HG02943 (cell line): ENCODE data around the gene DCST2.

Experiments
- ATAC-seq: cut with Tn5 transposase; IDR thresholded peaks from one replicate; pipeline ENCODE4 v1.9.1; 2021; ENCODE audit warnings: mild to moderate bottlenecking, low read depth, moderate library complexity; ENCODE audit not compliant: unreplicated experiment

Gene DCST2

GRCh38 chr1:155030243-155030795 is 3.3 kb downstream of the DCST2 start:
- ATAC-seq, result no peak

- ATAC-seq, result no peak
Measured at GRCh38 chr1:155029513-155030242, 3.9 kb downstream of the DCST2 start.

GRCh38 chr1:155026588-155026987 is 7.0 kb downstream of the DCST2 start:
- no peak for ATAC-seq

GRCh38 chr1:155026154-155026553 is 7.4 kb downstream of the DCST2 start:
- no peak for ATAC-seq

- ATAC-seq, result no peak
Measured at GRCh38 chr1:155024315-155024714, 9.3 kb downstream of the DCST2 start.

- no peak for ATAC-seq
Measured at GRCh38 chr1:155023627-155024026, 10.0 kb downstream of the DCST2 start.

GRCh38 chr1:155022927-155023236 is 10.7 kb downstream of the DCST2 start:
- ATAC-seq, result no peak

GRCh38 chr1:155022136-155022926 is 11.2 kb downstream of the DCST2 start:
- ATAC-seq, result no peak

GRCh38 chr1:155019377-155020245 is 14.0 kb downstream of the DCST2 start:
- ATAC-seq, result no peak

- ATAC-seq, result no peak
Measured at GRCh38 chr1:155018617-155019348, 14.8 kb downstream of the DCST2 start.

- ATAC-seq, result no peak
Measured at GRCh38 chr1:155017946-155018316, 15.7 kb downstream of the DCST2 start.

GRCh38 chr1:155017041-155017945 is 16.3 kb downstream of the DCST2 start:
- peak; percentile 58 for ATAC-seq

- ATAC-seq, result no peak
Measured at GRCh38 chr1:155016231-155016831, 17.2 kb downstream of the DCST2 start.

- ATAC-seq, result no peak
Measured at GRCh38 chr1:155015527-155016230, 17.9 kb downstream of the DCST2 start.

GRCh38 chr1:155014709-155015508 is 18.7 kb downstream of the DCST2 start:
- no peak for ATAC-seq

- ATAC-seq, result no peak
Measured at GRCh38 chr1:155013632-155014031, 19.9 kb downstream of the DCST2 start.
